Fibroblast of skin of right quadriceps (primary cell): ENCODE measurements around the gene MAP1LC3C.

Experiments
- DNase-seq: peaks from one replicate; pipeline ENCODE4 v3.0.0-alpha.2; 2013

The MAP1LC3C gene

GRCh38 chr1:241999026-241999425 lies at the start of gene MAP1LC3C:
Gene MAP1LC3C, minus strand, starts transcription at chr1:241999098. Its CDS starts 90 bp downstream, at chr1:241999008.
- no peak for DNase-seq

GRCh38 chr1:242043165-242043564 lies 44.3 kb upstream of the MAP1LC3C start:
- no peak for DNase-seq

GRCh38 chr1:242034392-242034791 lies 35.5 kb upstream of the MAP1LC3C start:
- no peak for DNase-seq

DNA sequence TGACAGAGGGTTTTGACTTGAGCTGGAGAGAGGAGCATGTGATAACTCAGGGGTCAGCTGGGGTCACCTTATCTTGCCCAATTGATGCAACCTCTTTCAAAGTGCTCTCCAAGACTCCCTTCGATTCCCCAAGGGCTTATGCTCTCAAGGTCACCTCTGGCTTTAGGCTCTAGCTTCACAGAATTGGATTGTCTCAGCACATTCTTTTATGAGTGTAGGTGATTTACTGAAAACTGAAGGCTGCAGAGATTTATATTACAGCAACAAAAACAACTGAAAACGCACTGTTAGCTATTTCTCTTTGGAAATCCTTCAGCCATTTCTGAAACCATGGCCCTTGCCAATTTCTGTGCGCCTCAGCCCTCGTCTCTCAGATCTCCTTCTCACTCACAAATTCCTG lies 34.5 kb upstream of the MAP1LC3C start:
- no peak for DNase-seq

- no peak for DNase-seq
Observed at GRCh38 chr1:242030071-242030470, 31.2 kb upstream of the MAP1LC3C start.

- DNase-seq: no peak
Observed at GRCh38 chr1:242025681-242026080, 26.8 kb upstream of the MAP1LC3C start.

DNA sequence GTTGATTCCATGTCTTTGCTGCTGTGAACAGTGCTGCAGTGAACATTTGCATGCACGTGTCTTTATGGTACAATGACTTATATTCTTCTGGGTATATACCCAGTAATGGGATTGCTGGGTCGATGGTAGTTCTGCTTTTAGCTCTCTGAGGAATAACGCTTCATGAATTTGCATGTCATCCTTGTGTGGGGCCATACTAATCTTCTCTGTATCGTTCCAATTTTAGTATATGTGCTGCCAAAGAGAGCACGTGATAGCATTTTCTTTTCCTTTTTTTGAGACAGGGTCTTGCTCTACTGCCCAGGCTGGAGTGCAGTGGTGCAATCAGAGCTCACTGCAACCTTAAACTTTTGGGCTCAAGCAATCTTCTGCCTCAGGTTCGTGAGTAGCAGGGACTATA lies 24.9 kb upstream of the MAP1LC3C start:
- DNase-seq: no peak

DNA sequence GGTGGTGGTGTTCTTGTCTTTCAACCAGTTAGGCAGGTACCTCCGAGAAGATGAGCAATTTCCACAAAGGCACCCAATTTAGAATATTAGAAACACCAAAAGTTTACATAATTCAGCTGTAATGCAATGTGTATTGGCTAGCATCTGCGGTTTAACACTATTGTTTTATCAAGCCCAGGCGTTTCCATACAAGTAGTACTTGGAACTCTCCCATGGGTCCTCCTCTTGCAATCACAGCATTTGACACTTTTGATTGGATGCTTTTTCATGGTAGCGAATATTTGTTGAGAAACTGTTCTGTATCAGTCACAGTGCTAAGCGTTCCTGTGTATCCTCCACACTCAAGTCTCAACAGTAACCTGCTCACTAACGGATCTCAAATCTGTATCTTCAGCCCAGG lies 20.1 kb upstream of the MAP1LC3C start:
- DNase-seq: no peak

- DNase-seq: peak; percentile 42
Observed at GRCh38 chr1:242017580-242018233, 18.8 kb upstream of the MAP1LC3C start.

GRCh38 chr1:242016479-242016878 lies 17.6 kb upstream of the MAP1LC3C start:
- no peak for DNase-seq

- no peak for DNase-seq
Observed at GRCh38 chr1:242011894-242012660, 13.2 kb upstream of the MAP1LC3C start.

DNA sequence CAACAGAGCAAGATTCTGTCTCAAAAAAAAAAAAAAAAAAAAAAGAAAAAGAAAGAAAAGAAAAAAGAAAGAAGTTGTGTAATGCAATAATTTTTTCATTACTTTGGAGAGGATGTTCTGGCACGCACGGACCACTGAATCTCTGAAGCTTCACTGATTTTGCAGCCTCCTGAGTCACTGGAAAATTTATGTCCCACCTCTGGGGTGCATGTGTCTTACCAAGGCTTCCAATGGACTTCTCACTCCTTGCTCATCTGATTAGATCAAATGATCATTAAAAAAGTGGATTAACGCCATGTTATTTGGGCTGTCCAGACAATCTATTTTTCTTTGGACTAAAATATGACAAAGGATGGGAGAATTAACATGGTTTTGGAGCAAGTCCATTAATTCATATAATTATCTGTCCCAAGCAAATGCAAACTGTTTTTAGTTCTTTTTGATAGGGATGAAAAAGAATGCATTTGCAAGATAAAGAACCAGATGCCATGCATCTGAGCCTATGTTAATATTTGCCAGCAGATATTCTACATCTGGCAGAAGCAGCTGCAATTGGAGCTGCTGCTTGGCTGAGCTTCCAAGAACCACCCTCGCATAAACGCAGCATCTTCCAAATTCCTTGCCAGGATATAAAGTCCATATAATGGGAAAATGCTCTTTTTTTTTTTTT lies 10.1 kb upstream of the MAP1LC3C start:
- DNase-seq: peak; percentile 40

DNA sequence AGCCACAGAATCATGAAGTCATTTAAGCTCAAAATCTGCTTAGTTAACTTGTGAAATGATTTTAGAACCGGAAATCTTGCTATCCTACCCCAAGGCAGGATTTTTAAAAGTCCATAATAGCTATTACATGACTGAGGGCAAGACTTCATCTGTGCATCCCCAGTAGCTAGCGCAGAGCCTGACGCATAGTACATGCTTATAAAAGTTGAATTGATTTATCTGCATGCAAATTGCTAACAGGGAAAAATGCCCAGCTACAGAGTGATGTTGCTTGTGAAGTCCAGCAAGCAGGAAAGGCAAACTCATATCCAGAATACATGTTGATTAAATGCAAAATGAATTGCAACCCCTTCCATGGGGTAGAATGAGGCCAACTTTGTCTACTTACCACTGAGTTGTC lies 8.1 kb upstream of the MAP1LC3C start:
- no peak for DNase-seq

GRCh38 chr1:242005866-242006535 lies 7.1 kb upstream of the MAP1LC3C start:
- DNase-seq: peak; percentile 37

DNA sequence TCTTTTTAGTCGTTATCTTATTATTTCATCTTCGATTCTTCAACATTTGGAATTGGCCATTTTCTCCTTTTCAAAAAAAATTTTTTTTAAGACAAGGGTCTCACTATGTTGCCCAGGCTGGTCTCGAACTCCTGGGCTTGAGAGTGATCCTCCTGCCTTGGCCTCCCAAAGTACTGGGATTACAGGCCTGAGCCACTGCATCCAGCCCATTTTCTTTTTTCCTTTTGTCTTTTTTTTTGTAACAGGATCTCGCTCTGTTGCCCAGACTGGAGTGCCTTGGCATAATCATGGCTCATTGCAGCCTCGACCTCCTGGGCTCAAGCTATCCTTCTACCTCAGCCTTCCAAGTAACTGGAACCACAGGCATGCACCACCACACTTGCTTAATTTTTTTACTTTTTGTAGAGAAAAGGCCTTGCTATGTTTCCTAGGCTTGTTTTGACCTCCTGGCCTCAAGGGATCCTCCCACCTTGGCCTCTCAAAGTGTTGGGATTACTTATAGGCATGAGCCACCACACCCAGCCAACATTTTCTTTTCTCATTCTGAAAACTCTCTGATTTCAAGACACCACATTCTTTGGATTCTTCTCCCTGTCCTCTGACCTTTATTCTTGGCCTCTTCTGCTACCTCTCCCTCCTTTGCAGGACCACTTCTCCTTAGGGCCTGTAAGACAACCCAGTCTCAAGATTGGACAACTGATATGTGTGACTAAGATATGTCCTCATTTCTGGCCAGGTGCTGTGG lies 6.0 kb upstream of the MAP1LC3C start:
- no peak for DNase-seq

DNA sequence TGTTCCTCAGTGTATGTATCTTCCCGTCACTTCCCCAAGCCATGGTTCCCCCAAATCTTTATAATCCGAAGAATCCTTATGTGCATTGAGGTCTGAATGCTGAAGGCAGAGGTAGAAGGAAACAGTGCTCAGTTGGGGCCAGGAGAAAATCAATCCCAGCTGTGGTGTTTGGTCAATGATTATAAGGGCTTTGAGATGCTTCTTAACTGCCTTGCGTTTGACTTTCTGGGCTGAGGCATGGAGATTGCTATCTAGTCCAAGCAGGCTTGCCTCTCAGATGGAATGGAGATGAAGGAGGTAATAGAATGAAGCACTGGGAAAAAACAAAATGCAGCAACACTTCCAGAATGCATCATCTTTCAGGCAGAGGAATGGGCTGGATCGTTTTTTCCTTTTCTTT lies 3.6 kb upstream of the MAP1LC3C start:
- DNase-seq: no peak

DNA sequence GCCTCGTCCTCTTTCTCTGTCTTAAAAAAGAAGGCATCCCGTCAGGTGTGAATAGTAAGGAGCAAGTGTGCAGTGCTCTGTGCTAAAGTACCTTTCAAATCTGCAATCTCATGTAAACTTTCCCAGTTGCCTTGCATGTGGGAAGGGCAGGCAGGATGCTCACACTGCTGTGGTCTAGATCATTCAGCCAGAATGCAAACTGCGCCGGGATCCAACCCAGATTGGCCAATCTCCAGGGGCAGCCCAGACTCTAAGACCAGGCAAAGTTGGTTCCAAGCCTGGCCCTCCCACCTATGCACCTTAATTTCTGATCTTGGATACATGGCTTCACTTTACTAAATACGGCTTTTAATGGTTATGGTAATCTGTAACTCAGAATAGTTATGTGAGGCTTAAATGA lies 3.2 kb upstream of the MAP1LC3C start:
- DNase-seq: no peak

- no peak for DNase-seq
Observed at GRCh38 chr1:242000434-242000833, 1.5 kb upstream of the MAP1LC3C start.

- peak; percentile 82 for DNase-seq
Observed at GRCh38 chr1:241998412-241998921, 431 bp downstream of the MAP1LC3C start.

- DNase-seq: no peak
Observed at GRCh38 chr1:241997401-241997998, 1.4 kb downstream of the MAP1LC3C start.

- DNase-seq: no peak
Observed at GRCh38 chr1:241994171-241994570, 4.7 kb downstream of the MAP1LC3C start.

DNA sequence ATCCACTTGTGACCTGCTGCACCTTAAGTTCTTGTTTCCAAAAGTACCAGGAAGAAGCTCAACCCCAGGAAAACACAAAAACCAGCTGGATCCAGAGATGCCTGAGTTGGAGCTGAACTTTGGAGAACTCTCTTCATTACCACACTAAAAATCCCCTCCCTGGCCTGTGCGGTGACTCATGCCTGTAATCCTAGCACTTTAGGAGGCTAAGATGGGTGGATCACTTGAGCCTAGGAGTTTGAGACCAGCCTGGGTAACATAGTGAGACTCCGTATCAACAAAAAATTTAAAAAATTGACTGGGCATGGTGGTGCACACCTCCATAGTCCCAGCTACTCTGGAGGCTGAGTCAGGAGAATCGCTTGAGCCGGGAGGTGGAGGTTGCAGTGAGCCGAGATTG lies 6.2 kb downstream of the MAP1LC3C start:
- no peak for DNase-seq
